GM18867 (cell line): ENCODE data around the gene POP7.
"Not testable (repeated sequence)": the region's sequence is repeated elsewhere in the genome, so short reads cannot be mapped to it uniquely, and the experiment has no call there.

Experiments
- ATAC-seq: cut with Tn5 transposase; IDR thresholded peaks from one replicate; pipeline ENCODE4 v1.9.1; 2021; ENCODE audit warnings: mild to moderate bottlenecking, moderate library complexity; ENCODE audit not compliant: unreplicated experiment

Gene POP7

DNA sequence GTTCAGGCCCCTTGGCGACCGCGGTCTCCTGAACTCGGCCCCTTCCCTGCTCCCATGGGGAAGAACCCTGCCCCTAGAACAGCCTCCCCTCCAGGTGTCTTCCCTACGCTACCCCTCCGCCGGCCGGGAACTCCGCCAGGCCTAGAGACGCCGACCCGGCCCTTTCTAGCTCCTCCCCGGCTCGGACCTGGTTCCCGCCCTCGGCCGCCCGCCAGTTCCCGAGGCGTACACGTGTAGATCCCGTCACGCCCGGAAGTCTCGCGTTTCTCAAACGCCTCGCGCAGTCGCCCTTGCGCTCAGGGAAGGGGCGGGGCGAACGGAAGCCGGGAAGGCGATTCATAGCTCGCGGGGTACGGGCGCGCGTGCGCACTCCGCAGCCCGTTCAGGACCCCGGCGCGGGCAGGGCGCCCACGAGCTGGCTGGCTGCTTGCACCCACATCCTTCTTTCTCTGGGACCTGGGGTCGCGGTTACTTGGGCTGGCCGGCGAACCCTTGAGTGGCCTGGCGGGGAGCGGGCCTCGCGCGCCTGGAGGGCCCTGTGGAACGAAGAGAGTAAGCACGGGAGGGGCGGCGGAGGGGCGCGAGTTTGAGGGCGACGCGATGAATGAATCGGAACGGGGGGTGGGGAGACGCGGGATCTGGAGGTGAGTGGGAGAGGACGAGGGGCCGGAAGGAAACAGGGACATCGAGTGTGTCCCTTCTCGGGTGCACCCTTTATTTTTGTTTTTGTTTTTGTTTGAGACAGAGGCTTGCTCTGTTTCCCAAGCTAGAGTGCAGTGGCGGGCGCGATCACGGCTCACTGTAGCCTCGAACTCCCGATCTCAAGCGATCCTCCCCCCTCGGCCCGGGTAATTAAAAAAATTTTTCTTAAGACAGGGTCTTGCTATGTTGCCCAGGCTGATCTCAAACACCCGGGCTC, at the start of gene POP7:
Gene POP7, plus strand, starts transcription at position 369 of the 919 bp plus-strand sequence. CDS start 710 bp downstream, outside the sequence.
- ATAC-seq: peak; percentile 90

DNA sequence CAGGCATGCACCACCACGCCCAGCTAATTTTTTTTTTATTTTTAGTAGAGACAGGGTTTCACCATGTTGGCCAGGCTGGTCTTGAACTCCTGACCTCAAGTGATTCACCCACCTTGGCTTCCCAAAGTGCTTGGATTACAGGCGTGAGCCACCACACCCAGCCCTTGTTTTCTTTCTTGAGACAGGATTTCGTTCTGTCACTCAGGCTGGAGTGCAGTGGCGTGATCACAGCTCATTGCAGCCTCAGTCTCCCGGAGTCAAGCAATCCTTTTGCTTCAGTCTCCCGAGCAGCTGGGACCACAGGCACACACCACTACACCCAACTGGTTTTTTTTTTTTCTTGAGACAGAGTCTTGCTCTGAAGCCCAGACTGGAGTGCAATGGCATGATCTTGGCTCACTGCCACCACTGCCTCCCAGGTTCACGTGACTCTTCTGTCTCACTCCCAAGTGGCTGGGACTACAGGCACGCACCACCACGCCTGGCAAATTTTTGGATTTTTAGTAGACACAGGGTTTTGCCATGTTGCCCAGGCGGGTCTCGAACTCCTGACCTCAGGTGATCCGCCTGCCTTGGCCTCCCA, 43.6 kb upstream of the POP7 start:
- ATAC-seq: not testable (repeated sequence)

DNA sequence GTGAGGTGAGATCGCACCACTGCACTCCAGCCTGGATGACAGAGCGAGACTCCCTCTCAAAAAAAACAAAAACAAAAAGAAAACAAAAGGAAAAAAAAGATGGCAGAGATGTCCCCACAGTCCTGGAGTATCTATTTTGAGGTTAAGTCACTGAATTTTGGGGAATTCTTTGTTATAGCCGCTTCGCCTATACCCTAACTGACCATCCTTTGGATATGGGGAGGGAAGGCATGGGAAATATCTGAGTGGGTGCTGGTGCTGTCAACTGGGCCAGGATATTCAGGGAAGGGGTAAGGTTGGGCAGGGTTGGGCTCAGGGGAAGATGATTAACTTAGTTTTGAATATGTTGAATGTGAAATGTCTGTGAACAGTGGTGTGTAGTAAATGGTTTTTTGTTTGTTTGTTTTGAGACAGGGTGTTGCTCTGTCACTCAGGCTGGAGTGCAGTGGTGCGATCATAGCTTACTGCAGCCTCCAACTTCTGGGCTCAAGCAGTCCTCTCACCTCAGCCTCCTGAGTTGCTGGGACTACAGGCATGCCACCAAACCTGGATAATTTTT, 40.7 kb upstream of the POP7 start:
- no peak for ATAC-seq

DNA sequence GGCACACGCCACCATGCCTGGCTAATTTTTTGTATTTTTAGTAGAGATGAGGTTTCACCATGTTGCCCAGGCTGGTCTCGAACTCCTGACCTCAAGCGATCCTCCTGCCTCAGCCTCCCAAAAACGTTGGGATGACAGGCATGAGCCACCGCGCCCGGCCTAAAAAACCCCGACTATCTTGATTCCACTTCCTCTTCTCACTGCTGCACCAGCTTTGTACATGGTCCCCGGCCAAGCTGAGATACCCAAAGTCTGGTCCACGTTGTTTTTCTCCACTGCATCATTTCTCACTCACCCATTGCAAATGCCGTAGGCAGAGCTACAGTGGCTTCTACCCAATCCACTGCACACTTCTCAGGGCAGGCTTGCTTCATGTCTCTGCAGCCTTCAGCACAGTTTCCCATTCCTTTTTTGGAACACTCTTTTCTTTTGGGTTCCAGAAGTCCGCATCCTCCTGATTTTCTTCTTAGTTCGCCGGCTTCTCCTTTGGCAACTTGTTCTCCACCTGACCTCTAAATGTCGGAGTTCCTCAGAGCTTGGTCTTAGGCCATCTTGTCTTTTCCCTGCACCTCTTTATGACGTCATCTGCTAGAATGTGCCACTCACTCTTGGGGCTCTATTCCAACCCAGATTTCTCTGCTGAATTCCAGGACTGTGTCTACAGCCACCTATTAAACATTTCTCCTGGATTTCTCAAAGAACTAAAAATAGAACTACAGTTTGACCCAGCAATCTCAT, 38.4 kb upstream of the POP7 start:
- no peak for ATAC-seq

DNA sequence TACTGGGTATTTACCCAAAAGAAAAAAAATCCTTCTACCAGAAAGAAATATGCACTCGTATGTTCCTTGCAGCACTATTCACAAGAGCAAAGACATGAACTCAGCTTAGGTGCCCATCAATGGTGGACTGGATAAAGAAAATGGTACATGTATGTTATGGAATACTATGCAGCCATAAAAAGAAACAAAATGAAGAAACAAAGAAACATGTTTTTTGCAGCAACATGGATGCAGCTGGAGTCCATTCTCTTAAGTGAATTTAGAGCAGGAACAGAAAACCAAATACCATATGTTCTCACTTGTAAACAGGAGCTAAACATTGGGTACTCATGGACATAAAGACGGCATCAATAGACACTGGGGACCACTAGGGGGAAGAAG, 37.9 kb upstream of the POP7 start:
- ATAC-seq: no peak

DNA sequence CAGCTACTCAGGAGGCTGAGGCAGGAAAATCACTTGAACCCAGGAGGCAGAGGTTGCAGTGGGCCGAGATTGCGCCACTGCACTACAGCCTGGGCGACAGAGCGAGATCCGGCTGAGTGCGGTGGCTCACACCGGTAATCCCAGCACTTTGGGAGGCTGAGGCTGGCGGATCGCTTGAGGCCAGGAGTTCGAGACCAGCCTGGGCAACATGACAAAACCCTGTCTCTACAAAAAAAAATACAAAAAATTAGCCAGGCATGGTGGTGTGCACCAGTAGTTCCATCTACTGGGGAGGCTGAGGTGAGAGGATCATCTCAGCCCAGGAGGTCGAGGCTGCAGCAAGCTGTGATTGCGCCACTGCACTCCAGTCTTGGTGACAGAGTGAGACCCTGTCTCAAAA, 36.8 kb upstream of the POP7 start:
- not testable (repeated sequence) for ATAC-seq

DNA sequence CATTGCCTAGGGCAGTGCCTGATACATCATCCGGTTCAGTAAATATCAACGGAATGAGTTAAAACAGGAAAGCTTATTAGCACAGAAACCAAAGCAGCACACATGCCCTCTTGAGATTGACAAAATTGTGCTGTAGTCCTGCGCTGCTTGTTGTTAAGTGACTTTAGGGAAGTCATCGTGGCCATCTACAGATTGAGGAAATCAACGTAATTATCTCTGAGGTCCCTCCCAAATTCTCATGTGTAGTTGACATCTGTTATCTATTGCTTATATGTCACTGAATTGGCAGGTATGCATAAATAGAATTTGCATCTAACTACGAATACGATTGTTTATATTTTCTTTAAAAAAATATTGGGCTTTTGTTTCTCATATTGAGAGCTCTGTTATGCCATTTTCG, 35.8 kb upstream of the POP7 start:
- no peak for ATAC-seq

DNA sequence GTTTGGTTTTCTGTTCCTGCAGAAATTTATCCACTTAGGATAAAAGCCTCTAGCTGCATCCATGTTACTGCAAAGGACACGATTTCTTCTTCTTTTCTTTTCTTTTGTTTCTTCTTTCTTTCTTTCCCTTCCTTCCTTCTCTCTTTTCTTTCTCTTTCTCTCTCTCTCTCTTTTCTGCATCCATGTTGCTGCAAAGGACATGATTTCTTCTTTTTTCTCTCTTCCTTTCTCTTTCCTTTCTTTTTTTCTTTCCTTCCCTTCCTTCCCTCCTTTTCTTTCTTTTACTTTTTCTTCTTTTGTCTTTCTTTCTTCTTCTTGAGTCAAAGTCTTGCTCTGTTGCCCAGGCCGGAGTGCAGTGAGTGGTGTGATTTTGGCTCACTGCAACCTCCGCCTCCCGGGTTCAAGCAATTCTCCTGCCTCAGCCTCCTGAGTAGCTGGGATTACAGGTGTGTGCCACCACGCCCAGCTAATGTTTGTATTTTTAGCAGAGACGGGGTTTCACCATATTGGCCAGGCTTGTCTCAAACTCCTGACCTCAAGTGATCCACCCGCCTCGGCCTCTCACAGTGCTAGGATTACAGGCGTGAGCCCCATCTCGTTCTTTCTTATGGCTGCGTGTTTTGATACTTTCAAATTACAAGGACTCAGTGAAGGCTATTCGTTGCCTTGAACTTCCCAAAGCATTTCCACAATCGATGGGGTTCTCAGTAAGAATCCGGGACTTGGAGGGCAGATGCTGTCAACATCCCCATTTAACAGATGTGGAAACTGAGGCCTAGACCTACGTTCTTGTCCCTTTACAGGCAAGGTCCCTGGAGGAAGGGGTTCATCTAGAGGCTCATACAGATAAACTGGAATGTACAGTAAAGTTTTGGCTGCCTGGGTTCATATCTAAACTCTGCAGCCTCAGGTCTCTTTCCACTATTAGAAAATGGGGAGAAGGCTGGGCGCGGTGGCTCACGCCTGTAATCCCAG, 34.3 kb upstream of the POP7 start:
- no peak for ATAC-seq

DNA sequence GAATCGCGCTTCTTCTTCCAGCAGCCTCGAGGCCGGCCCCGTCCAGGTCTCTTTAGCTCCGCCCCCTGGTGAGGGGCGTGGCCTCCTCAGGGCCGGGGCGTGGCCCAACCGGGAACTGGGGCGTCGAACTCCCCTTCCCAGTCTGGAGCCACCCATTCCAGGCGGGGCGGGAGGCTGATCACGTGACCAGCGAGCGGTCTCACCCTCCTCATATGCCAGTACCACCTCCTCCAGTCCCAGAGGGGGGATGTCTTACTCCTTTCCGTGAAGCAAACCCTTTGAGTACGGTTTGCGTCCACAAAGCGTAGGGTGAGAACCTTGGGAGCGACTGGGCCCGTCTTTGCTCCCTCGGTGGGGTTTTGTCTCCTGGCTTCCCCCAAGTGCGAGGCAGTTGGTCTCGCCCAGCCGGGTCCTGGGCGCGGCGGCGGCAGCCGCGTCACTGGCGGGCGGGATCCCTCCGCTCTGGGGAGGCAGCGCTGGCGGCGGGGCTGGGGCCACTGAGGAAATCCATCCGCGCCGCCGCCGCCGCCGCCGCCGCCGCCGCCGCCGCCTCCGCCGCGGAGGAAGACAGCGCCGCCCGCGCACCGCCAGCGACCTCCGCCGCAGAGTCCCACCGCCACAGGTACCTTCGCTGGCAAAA, 32.5 kb upstream of the POP7 start, which contains the start of gene GNB2:
Gene GNB2, plus strand, starts transcription at position 439 of the 640 bp plus-strand sequence. CDS start 2,526 bp downstream, outside the sequence.
- ATAC-seq: peak; percentile 61

DNA sequence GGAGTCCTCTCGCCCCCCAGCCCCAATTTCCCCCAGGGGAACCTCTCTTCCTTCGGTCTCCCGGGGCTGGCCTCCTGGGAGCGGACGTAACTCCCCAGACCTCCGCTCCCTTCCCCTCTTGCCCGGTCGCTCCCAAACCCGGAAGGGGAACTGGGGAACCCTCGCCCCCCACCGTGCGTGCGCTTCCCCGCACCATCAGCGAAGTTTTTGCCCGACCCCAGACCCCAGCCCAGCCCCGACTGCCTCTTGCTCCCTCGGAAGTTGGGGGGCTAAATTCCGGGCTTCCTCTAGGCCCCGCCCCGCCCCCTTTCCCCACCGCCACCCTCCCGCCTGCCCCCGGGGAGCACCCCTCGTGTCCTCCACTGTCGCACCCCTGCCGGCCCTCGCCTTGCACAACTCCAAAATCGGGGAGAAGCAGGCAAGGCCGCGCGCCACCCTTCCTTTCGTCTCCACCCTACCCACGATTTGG, 31.9 kb upstream of the POP7 start:
- ATAC-seq: peak; percentile 5

DNA sequence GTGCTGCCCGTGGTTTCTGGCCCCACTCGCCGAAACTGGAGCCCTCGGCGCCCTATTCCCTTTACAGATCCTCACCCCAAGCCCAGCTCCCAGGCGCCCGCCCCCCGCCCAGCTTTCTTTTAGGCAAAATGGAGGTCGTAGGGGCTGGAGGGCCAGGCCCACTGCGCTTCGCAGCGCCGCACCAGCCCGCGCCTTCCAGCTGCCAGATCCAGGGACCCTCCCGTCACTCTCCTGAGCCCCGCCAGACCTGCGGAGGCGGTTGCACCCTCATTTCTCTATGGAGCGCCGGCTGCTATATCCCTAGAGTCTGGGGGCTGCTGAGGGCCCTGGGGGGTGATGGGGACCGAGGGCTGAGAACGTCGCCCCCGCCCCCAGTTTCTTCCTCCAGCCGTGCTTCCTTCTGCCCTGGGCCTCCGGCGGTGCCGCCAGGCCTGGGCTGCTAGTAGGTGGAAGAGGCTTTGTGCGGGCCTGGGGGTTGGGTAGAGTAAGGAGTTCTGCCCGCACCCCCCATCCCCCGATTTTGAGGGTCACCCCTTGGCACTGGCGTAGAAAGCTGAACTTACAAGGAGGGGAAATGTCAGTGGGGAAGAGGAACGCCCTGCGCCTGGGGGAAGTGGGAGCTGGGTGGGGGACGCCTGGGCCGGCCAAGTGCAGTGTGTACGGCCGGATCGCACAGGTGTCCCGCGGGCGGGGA, 31.4 kb upstream of the POP7 start:
- ATAC-seq: no peak

DNA sequence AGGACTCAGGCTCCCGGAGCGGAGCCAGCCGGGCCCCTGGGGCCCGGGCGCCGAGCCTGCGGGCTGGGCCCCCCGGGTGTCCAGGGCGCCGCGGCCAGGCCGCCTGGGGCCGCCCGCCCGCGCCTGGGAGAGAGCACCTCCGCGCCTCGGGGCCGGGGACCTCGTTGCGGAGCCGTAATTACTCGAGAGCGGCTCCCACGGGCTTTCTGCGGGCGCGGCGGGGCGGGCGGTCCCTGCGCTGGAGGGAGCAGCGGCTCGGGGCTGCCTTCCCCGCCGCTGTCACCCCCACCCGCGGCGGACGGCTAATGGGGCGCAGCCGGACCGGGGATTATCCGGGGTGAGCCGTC, 30.8 kb upstream of the POP7 start:
- no peak for ATAC-seq

DNA sequence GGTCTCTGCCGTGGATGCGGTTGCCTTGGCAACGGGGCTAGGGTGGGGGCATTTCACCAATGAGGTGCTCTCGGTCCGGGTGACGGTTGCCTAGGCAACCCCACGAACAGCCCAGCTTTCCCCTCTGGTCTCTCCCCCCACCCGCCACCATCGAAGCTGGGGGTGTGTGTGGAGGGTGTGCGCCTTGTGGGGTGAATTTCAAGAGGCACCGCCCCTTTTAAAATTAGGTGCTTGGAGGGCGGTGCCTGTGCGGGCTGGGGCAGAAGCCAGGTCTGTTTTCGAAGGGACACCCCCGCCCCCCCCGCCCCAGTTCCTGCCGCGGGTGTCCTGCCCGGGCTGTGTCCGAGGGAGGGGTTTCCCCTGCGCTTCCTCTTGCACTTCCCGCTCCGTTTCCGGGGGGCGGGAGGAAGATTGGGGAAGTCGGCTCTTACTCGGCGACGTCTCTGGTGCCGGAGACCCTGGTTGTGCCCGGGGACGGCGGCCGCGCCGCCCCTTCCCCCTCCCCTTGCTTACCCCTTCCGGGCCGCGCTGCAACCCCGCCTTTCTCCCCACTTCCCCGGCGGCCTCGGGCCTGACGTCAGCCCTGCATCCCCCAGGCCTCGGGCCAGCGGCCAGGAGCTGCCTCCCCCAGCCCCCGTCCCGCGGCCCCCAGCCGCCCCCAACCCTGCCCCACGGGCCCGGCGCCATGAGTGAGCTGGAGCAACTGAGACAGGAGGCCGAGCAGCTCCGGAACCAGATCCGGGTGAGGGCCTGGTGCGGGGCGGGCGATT, 30.2 kb upstream of the POP7 start:
- ATAC-seq: peak; percentile 33

DNA sequence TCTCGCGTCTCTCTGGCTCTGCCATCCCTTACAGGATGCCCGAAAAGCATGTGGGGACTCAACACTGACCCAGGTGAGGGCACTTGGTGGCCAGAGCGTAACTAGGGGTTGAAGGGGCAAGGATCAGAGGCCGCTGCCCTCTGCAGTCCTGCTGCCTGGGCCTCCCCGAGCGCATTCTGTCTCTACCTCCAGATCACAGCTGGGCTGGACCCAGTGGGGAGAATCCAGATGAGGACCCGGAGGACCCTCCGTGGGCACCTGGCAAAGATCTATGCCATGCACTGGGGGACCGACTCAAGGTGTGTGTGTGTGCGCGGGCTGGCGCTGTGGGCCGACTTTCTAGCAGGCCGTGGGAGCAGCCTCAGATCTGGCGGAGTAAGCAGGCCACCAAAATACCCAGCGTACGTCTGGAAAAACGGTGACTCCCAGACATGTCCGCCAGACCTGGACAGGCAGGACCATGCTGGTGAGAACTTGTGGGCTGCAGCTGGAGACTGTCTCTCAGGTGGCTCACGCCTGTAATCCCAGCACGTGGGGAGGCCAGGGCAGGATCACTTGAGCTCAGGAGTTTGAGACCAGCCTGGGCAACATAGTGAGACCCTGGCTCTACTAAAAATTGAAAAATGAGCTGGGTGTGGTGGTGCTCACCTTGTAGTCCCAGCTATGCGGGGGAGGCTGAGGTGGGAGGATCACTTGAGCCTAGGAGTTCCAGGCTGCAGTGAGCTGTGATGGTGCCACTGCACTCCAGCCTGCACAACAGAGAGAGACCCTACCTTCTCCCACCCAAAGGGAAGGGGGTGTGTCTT, 29.2 kb upstream of the POP7 start:
- no peak for ATAC-seq

DNA sequence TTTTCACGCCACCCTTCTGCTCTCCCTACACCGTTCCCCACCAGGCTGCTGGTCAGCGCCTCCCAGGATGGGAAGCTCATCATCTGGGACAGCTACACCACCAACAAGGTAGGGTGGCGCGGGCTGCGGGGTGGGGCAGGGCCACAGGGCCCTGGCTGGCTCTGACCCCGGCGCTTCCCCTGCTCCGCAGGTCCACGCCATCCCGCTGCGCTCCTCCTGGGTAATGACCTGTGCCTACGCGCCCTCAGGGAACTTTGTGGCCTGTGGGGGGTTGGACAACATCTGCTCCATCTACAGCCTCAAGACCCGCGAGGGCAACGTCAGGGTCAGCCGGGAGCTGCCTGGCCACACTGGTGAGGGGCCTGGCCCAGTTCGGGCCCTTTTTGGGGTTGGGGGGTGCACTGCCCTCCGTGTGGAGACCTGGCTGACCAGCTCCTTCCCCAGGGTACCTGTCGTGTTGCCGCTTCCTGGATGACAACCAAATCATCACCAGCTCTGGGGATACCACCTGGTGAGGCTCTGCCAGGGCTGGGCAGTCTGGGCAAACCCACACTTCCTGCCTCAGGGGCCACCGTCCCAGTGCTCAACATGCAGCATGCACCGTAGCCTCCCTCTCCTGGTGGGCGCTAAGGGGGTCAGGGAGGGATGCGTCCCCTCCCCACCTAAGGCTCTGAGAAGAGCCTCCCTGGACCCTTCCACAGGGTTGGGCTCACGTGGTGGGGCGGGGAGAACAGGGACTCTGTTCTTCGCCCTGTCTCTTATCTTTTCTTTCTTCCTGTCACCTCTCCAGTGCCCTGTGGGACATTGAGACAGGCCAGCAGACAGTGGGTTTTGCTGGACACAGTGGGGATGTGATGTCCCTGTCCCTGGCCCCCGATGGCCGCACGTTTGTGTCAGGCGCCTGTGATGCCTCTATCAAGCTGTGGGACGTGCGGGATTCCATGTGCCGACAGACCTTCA, 28.3 kb upstream of the POP7 start:
- ATAC-seq: no peak

DNA sequence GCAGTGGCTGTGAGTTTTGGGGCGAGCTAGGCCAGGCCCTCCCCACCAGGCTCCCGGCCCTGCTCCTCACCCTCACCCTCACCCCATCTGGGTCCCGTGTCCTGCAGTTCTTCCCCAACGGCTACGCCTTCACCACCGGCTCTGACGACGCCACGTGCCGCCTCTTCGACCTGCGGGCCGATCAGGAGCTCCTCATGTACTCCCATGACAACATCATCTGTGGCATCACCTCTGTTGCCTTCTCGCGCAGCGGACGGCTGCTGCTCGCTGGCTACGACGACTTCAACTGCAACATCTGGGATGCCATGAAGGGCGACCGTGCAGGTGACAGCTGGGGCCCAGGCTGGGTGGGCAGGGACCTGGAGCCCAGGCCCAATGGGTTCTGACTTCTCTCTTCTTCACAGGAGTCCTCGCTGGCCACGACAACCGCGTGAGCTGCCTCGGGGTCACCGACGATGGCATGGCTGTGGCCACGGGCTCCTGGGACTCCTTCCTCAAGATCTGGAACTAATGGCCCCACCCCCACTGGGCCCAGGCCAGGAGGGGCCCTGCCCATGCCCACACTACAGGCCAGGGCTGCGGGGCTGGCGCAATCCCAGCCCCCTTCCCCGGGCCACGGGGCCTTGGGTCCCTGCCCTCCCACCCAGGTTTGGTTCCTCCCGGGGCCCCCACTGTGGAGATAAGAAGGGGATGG, 27.5 kb upstream of the POP7 start:
- no peak for ATAC-seq
